Karpas-422 (cell line): ENCODE results near the gene RUFY4. TPM values are rescaled to one million over a fixed set of nuclear protein-coding genes. Genes with fewer than 3 reads are reported as not detected.
A peak's percentile ranks its signal among the peaks of the same experiment; 100 is the strongest.
"Not testable (repeated sequence)": the region's sequence is repeated elsewhere in the genome, so short reads cannot be mapped to it uniquely, and the experiment has no call there.

Experiments used
- DNase-seq: peaks from one replicate; pipeline ENCODE4 v3.0.0-alpha.2; 2015
- H2AFZ ChIP-seq: fragments of 200-600 bp; sonication (generic); 2 replicates; pipeline ENCODE4 v1.6.1; 2014; ENCODE audit warnings: antibody characterized with exemption, low read length, mixed read lengths
- H3K27ac ChIP-seq: fragments of 200-600 bp; sonication (generic); 2 replicates; pipeline ENCODE4 v1.5.1; 2014; ENCODE audit warnings: mild to moderate bottlenecking, low read length, moderate library complexity
- H3K27me3 ChIP-seq: fragments of 200-600 bp; sonication (generic); 2 replicates; pipeline ENCODE4 v1.6.1; 2014; ENCODE audit warnings: low read length, mixed read lengths
- H3K36me3 ChIP-seq: fragments of 200-600 bp; sonication (generic); 2 replicates; pipeline ENCODE4 v1.6.1; 2014; ENCODE audit warnings: low read length, mixed read lengths; ENCODE audit not compliant: insufficient read depth
- H3K4me1 ChIP-seq: fragments of 200-600 bp; sonication (generic); 2 replicates; pipeline ENCODE4 v1.6.1; 2014; ENCODE audit warnings: mild to moderate bottlenecking, low read length, mixed read lengths
- H3K4me2 ChIP-seq: fragments of 200-600 bp; sonication (generic); 2 replicates; pipeline ENCODE4 v1.6.1; 2014; ENCODE audit warnings: low read length, low read depth, mild to moderate bottlenecking; ENCODE audit not compliant: poor library complexity, severe bottlenecking
- H3K4me3 ChIP-seq: fragments of 200-600 bp; sonication (generic); 2 replicates; pipeline ENCODE4 v1.5.1; 2014; ENCODE audit warnings: mild to moderate bottlenecking, antibody characterized with exemption, low read length, mixed read lengths
- H3K79me2 ChIP-seq: fragments of 200-600 bp; sonication (generic); 2 replicates; pipeline ENCODE4 v1.6.1; 2014; ENCODE audit warnings: mild to moderate bottlenecking, low read length, mixed read lengths
- H3K9ac ChIP-seq: fragments of 200-600 bp; sonication (generic); 2 replicates; pipeline ENCODE4 v1.6.0; 2014; ENCODE audit warnings: low read length
- H3K9me2 ChIP-seq: fragments of 200-600 bp; sonication (generic), shearing (Covaris generic); replicated peaks from 2 replicates; pipeline ENCODE4 v1.6.0; 2014; ENCODE audit warnings: mild to moderate bottlenecking, low read length, moderate library complexity; ENCODE audit not compliant: insufficient read depth
- H3K9me3 ChIP-seq: fragments of 300-700, 200-600 bp; sonication (generic); 2 replicates; pipeline ENCODE4 v1.6.1; 2014; ENCODE audit warnings: low read length, mixed read lengths
- H4K20me1 ChIP-seq: fragments of 200-600 bp; sonication (generic); 2 replicates; pipeline ENCODE4 v1.6.1; 2014; ENCODE audit warnings: mild to moderate bottlenecking, antibody characterized with exemption, low read length, low read depth; ENCODE audit not compliant: insufficient read depth
- total RNA-seq: library from RNA; depleted of rRNA; stranded (reverse); fragments of >200 nt; shearing (Covaris generic); gene quantifications from 2 replicates; pipeline ENCODE4 v1.2.3, GENCODE V29; 2014; ENCODE audit warnings: low replicate concordance

The RUFY4 gene
- total RNA-seq, 1 experiment from 2014 or later, result not detected

GRCh38 chr2:218034497-218035213 is 34.4 kb upstream of the RUFY4 start:
- not testable (repeated sequence) for H3K4me1 ChIP-seq, H4K20me1 ChIP-seq, H3K27ac ChIP-seq, H3K4me2 ChIP-seq, H3K4me3 ChIP-seq, H3K9me2 ChIP-seq, H2AFZ ChIP-seq, H3K9ac ChIP-seq, H3K79me2 ChIP-seq, H3K27me3 ChIP-seq, H3K9me3 ChIP-seq, H3K36me3 ChIP-seq
- DNase-seq, result peak; percentile 77

- Histone ChIP-seq H3K4me2 (no peak overlapping the region), H4K20me1 (no peaks in the 10 kb centered on the region), H3K36me3 (no peaks in the 10 kb centered on the region), H3K9me3 (no peaks in the 10 kb centered on the region), H3K4me1 (no peaks in the 10 kb centered on the region), H3K9ac (no peak overlapping the region), H3K9me2 (no peaks in the 10 kb centered on the region), H3K27me3 (no peaks in the 10 kb centered on the region), H3K4me3 (no peak overlapping the region), H3K79me2 (no peaks in the 10 kb centered on the region), H3K27ac (no peak overlapping the region), H2AFZ (no peak overlapping the region)
- no peak for DNase-seq
These were observed 33.5 kb upstream of the RUFY4 start for GRCh38 chr2:218035463-218036100.

- Histone ChIP-seq H3K36me3 (no peaks in the 10 kb centered on the region), H3K79me2 (no peaks in the 10 kb centered on the region), H4K20me1 (no peaks in the 10 kb centered on the region), H3K9me3 (no peaks in the 10 kb centered on the region), H3K9me2 (no peaks in the 10 kb centered on the region), H2AFZ (no peak overlapping the region), H3K9ac (no peak overlapping the region), H3K4me2 (no peak overlapping the region), H3K4me3 (no peak overlapping the region), H3K27ac (no peak overlapping the region), H3K27me3 (no peaks in the 10 kb centered on the region), H3K4me1 (no peaks in the 10 kb centered on the region)
- peak; percentile 55 for DNase-seq
These were observed 32.7 kb upstream of the RUFY4 start for GRCh38 chr2:218036371-218036770.

GRCh38 chr2:218039171-218039570 is 29.9 kb upstream of the RUFY4 start:
- no peak overlapping the region for H3K9ac ChIP-seq
- no peaks in the 10 kb centered on the region for H3K9me3 ChIP-seq
- H3K36me3 ChIP-seq, result no peaks in the 10 kb centered on the region
- H3K4me2 ChIP-seq, result no peak overlapping the region
- H3K9me2 ChIP-seq, result no peaks in the 10 kb centered on the region
- H3K4me1 ChIP-seq, result no peaks in the 10 kb centered on the region
- H3K79me2 ChIP-seq, result no peaks in the 10 kb centered on the region
- H3K27me3 ChIP-seq, result no peaks in the 10 kb centered on the region
- H2AFZ ChIP-seq, result no peak overlapping the region
- no peaks in the 10 kb centered on the region for H4K20me1 ChIP-seq
- no peak for DNase-seq
- H3K4me3 ChIP-seq, result no peak overlapping the region
- H3K27ac ChIP-seq, result no peak overlapping the region

GRCh38 chr2:218040883-218041282 is 28.2 kb upstream of the RUFY4 start:
- Histone ChIP-seq H3K9ac (no peak overlapping the region), H3K36me3 (no peaks in the 10 kb centered on the region), H3K9me2 (no peaks in the 10 kb centered on the region), H3K27ac (no peak overlapping the region), H3K4me2 (no peak overlapping the region), H2AFZ (no peak overlapping the region), H4K20me1 (no peaks in the 10 kb centered on the region), H3K4me3 (no peak overlapping the region), H3K9me3 (no peaks in the 10 kb centered on the region), H3K79me2 (no peaks in the 10 kb centered on the region), H3K27me3 (no peaks in the 10 kb centered on the region), H3K4me1 (no peaks in the 10 kb centered on the region)
- DNase-seq, result no peak

GRCh38 chr2:218041302-218042168 is 27.5 kb upstream of the RUFY4 start:
- H4K20me1 ChIP-seq, result no peaks in the 10 kb centered on the region
- no peak for DNase-seq
- no peaks in the 10 kb centered on the region for H3K9me2 ChIP-seq
- peaks cover 5% of the 10 kb centered on the region; the same call in 1 of the 2 replicates for H3K4me1 ChIP-seq
- H3K9ac ChIP-seq, result no peak overlapping the region
- no peaks in the 10 kb centered on the region for H3K27me3 ChIP-seq
- H3K4me3 ChIP-seq, result no peak overlapping the region
- no peak overlapping the region for H3K4me2 ChIP-seq
- H3K9me3 ChIP-seq, result no peaks in the 10 kb centered on the region
- H3K79me2 ChIP-seq, result no peaks in the 10 kb centered on the region
- H2AFZ ChIP-seq, result no peak overlapping the region
- no peak overlapping the region for H3K27ac ChIP-seq
- H3K36me3 ChIP-seq, result no peaks in the 10 kb centered on the region

GRCh38 chr2:218043100-218043499 is 26.0 kb upstream of the RUFY4 start:
- Histone ChIP-seq H3K27ac (no peak overlapping the region), H3K79me2 (no peaks in the 10 kb centered on the region), H3K9me3 (no peaks in the 10 kb centered on the region), H3K36me3 (no peaks in the 10 kb centered on the region), H3K9me2 (no peaks in the 10 kb centered on the region), H3K9ac (no peak overlapping the region), H2AFZ (no peak overlapping the region), H3K27me3 (no peaks in the 10 kb centered on the region; the same call in 1 of the 2 replicates), H3K4me1 (peaks cover 5% of the 10 kb centered on the region; the same call in 1 of the 2 replicates), H4K20me1 (no peaks in the 10 kb centered on the region), H3K4me3 (no peak overlapping the region), H3K4me2 (no peak overlapping the region)
- no peak for DNase-seq

GRCh38 chr2:218043701-218044109 is 25.3 kb upstream of the RUFY4 start:
- Histone ChIP-seq H3K4me3 (no peak overlapping the region), H3K9me3 (no peaks in the 10 kb centered on the region), H3K4me1 (peaks cover 5% of the 10 kb centered on the region; the same call in 1 of the 2 replicates), H3K4me2 (no peak overlapping the region), H4K20me1 (no peaks in the 10 kb centered on the region), H3K79me2 (no peaks in the 10 kb centered on the region), H2AFZ (no peak overlapping the region), H3K36me3 (no peaks in the 10 kb centered on the region), H3K27ac (no peak overlapping the region), H3K27me3 (no peaks in the 10 kb centered on the region; the same call in 1 of the 2 replicates), H3K9me2 (no peaks in the 10 kb centered on the region), H3K9ac (no peak overlapping the region)
- no peak for DNase-seq
